Measurements from ENCODE around the gene TRPT1. TPM values are rescaled to one million over a fixed set of nuclear protein-coding genes. Genes with fewer than 3 reads are reported as not detected.

TRPT1 gene
- total RNA-seq, 4 donors from 2014 or later, result 34.1 to 89.1 (median 43.6) TPM

DNA sequence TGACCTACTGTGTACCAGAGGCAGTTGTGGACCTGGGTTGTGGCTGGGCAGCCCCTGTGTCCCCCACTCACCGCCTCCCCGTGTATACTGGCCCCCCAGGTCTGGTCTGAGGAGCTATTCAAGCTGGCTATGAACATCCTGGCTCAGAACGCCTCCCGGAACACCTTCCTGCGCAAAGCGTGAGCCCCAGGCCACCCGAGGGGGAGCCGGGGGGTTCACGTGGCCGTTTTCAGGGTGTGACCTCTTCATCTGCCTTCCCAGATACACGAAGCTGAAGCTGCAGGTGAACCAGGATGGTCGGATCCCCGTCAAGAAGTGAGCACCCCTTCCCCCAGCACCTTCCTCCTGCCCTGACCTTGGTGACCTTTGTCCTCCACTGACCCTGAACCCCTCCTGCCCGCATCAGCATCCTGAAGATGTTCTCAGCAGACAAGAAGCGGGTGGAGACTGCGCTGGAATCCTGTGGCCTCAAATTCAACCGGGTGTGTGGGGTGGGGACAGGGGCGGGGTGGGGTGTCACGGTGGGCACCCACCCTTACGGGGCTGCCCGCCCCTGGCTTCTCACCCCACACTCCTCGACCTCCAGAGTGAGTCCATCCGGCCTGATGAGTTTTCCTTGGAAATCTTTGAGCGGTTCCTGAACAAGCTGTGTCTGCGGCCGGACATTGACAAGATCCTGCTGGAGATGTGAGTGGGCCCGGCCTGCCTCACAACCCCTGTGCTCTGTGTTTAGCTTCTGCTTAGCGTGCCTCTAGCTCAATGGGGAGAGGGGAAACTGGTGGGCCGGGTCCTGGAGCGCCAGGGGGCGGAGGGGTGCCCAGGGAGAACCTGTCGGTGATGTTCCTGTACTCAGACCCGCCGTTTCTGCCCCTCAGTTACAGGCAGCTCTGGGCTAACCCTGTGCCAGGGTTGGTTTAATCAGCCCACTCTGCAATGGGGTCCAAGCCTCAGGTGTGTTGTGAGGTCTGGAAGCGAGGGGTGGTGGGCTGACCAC, 29.4 kb upstream of the TRPT1 start:
- TF ChIP-seq, protein P1, sequence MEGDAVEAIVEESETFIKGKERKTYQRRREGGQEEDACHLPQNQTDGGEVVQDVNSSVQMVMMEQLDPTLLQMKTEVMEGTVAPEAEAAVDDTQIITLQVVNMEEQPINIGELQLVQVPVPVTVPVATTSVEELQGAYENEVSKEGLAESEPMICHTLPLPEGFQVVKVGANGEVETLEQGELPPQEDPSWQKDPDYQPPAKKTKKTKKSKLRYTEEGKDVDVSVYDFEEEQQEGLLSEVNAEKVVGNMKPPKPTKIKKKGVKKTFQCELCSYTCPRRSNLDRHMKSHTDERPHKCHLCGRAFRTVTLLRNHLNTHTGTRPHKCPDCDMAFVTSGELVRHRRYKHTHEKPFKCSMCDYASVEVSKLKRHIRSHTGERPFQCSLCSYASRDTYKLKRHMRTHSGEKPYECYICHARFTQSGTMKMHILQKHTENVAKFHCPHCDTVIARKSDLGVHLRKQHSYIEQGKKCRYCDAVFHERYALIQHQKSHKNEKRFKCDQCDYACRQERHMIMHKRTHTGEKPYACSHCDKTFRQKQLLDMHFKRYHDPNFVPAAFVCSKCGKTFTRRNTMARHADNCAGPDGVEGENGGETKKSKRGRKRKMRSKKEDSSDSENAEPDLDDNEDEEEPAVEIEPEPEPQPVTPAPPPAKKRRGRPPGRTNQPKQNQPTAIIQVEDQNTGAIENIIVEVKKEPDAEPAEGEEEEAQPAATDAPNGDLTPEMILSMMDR (IDR thresholded peaks at IDR 0.05; ENCODE audit: low read depth), result no peak

DNA sequence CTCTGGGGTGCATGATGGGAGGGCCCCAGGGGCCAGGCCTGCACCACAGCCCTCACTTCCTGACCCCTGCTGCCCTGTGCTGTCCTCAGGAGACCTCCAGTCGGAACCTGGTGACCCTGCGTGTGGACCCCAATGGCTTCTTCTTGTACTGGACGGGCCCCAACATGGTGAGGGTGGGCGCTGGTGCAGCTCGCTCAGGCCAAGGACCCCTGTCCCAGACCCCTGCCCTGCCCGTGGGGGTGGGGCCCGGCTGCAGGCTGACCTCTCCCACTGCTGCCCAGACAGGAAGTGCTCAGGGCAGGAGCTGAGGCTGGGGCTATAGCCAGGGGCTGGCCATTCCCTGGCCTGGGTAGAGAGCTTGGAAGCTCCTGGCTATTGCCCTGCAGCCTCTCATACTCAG, 28.3 kb upstream of the TRPT1 start:
- TF ChIP-seq, protein P1 (IDR thresholded peaks at IDR 0.05; ENCODE audit: low read depth), result no peak

DNA sequence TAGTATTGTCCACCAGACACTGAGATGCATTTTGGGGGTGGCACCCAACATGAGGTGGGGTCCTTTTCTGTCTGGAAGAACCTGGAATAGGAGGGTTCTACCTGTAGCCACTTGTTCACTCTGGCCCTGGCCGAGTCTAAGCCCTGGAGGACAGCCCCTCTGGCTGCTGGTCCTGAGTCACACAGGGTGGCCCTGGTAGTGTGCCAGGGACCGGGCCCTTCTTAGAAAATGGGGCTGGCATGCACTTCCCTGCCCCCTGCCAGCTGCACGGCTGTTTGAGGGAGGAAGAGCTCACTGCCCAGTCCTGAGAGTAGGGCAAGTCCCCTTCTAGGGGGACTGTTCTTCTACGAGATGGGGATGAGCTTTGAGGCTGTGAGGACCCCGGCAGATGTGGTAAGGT, 27.5 kb upstream of the TRPT1 start:
- TF ChIP-seq, protein P1 (IDR thresholded peaks at IDR 0.05; ENCODE audit: low read depth), result no peak

DNA sequence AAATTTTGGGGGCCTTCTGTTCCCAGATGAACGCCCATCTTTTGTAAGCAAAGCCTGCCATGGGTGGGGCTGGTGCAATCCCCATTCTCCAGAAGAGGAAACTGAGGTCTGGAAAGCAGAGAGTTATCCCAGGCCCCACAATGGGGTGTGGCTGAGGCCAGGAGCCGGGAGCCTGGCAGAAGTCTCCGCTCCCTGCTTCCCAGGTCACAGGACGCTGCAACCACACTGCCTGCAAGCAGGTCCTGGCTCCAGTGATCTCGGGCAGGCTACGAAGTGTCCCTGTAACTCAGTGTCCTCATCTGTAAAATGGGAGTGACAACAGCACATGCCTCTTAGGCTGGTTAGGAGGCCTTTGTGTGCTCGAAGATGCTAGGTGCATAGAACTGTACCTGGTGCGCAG, 27.1 kb upstream of the TRPT1 start:
- TF ChIP-seq, protein P1 (IDR thresholded peaks at IDR 0.05; ENCODE audit: low read depth), result no peak

DNA sequence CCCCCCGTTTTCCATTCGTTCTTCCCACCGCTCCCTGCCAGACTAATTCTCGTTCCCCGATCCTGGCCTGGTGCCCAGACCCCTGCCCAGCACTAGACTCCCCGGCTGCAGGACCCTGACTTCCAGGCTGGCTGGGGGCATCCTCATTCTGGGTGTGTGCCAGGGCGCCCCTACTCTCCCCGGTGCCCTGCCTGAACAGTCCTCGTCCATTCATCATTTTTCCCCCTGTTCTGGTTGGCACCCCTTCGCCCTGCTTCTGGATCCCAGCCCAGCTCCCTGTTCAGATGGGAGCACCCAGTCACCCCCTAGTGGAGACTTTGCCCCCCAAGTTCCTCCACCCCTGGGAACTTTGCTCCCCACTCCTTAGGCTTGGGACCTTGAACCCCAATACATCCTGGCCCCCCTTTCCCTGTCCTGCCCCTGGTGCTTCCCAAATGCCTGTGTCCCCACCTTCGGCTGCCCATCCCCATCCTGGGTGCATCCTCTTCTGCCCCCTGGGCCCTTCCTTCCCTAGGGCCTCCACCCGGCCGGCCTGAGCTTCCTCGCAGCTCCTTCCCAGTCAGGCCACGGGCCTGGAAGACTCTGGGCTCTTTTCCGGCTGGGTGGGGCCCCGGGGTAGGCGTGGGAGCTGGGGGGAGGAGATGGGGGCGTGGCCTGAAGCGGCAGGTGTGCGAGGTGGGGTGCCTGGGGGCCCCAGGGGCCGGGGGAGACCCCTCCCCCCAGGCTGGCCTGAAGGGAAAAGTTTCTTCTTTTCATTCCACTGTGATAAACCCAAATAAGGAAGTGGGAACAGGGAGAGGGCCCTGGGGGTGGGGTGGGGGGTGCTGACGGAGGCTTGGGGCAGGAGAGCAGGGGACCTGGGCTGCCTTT, 26.3 kb upstream of the TRPT1 start:
- TF ChIP-seq, protein P1 (IDR thresholded peaks at IDR 0.05; ENCODE audit: low read depth), result no peak

DNA sequence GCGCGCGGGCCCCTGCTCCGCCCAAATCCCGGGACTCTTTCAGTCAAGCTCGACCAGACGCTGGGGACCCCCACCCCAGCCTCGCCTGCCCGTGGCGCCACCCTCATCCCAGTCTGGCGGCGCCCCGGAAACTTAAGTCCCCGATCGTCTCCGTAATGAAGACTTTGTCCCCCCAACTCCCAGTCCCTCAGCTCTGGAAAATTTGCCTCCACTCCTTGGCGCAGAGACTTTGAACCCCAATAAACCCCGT, 25.7 kb upstream of the TRPT1 start:
- TF ChIP-seq, protein P1 (IDR thresholded peaks at IDR 0.05; ENCODE audit: low read depth), result no peak
